GM19099 (cell line): Measurements from ENCODE around the gene CABP2.
A peak's percentile ranks its signal among the peaks of the same experiment; 100 is the strongest.

Experiments
- POLR2A ChIP-seq: IDR thresholded peaks from 3 replicates; pipeline ENCODE4 v1.6.1; 2011; ENCODE audit warnings: low read depth; ENCODE audit not compliant: insufficient read length; ENCODE audit errors: extremely low read depth

Gene CABP2

DNA sequence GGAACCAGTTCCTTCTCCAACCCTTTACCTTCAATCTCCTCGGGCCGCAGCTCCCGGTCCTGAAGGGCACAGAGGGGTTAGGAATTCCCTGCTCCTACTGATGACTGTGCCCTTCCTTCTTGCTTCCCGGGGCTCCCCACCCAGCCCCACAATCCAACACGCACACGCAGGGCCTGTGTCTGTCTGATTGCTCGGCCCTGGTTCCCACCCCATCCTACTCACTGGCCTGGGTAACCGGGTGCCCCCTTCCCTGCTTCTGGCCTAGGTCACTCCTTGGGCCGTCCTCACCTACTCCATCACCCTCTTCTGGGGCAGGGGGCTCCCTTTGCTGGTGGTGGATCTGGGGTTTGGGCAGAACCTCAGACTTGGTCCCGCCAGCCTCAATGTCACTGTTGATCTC is 1.3 kb downstream of the CABP2 start:
- TF ChIP-seq POLR2A, result no peak

- TF ChIP-seq POLR2A, result no peak
Observed at GRCh38 chr11:67520856-67521824, 2.1 kb downstream of the CABP2 start.

DNA sequence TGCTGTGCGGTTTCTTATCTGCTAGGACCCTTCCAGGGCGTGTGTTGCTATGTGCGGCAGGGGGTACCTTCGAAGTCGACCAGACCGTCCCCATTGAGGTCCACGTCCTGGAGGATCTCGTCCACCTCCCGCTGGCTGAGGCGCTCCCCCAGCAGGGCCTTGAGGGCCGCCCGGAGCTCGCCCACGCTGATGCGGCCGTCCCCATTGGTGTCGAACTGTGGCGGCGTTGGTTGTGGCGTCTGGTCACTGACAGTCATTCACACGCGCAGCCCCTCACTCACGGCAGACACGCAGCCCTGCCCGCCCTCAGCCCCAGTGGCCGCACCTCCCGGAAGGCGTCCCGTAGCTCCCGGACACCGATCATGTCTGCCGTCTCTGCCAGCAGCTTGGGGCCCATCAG is 3.5 kb downstream of the CABP2 start:
- no peak for TF ChIP-seq POLR2A

DNA sequence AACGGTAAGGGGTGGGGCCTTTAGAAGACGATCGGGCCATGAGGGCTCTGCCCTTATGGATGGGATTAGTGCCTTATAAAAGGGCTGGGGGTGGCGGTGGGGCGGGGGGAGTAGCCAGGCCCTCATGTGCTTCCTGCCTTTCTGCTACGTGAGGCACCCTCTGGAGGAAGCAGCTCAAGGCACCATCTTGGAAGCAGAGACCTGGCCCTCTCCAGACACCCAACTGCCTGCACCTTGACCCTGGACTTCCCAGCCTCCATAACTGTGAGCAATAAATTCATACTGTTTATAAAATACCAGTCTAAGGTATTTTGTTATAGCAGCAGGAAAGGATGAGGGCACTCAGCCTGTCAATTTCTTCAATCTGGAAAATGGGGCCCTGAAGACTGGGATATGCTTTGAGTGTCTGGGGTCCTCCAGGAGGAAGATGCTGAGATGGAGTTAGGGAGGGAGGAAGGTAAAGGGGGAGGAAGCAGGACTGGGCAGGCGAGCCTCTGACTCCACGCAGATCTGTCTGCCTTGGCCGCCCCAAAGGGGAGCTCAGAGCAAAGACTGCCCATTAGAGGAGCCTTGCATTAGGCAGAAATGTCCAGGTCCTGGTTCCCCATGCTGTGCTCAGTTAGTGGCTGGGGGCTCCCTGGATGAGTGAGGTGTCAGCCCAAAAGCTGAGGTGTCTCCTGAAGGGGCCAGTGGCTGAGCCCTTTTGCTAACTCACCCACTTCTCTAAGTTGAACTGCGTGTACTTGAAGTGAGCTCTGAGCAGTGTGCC is 5.3 kb downstream of the CABP2 start:
- TF ChIP-seq POLR2A, result no peak

- no peak for TF ChIP-seq POLR2A
Observed at GRCh38 chr11:67516806-67517205, 6.4 kb downstream of the CABP2 start.

DNA sequence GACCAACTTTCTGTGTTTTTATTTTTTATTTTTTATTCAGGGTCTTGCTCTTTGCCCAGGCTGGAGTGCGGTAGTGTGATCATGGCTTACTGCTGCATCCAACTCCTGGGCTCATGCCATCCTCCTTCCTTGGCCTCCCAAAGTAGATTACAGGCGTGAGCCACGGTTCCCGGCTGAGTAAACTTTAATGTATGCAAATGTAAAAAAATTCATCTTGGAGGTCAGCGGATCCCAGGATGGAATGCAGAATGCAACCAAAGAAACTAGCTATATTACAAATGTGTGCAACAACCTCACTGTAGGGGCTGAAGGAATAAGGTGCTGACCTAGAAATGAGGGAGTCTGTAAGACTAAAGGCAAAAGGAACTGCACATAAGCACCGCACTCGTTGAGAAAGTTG is 9.1 kb downstream of the CABP2 start:
- TF ChIP-seq POLR2A, result no peak

- TF ChIP-seq POLR2A, result no peak
Observed at GRCh38 chr11:67510023-67510345, 13.3 kb downstream of the CABP2 start.

DNA sequence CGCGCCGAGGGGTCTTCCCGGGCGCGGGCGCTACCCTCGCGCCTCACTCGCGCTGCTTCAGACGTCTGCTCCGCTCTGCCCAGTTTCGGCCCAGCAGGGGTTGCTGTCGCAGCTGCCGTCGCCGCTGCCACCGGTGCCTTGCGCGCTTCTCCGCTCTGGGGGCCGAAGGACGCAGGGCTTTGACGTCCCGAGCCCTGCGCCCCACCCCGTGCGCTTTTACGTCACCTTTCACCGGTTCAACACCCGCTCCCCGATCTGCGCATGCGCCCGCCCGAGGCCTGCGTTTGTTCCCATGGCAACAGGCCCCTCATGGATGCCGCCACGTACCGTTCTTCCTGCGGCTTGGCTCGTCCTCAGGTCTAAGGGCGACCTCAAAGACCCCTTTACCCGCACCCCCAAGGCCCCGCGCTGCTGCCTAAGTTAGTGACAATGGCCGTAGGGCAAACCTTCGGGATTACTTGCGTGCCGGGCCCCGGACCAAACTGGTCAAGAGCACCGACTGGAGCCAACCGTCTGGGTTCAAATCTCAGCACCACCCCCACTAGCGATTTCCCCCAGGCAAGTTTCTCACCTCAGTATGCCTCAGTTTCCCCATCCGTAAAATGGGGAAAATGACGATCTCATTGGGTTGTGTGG is 14.6 kb downstream of the CABP2 start:
- TF ChIP-seq POLR2A, result peak; percentile 63

GRCh38 chr11:67507864-67508485 is 15.3 kb downstream of the CABP2 start, which contains the start of gene CDK2AP2:
Gene CDK2AP2 (minus strand): TSS chr11:67508162. CDS start chr11:67508082, 80 bp downstream.
- TF ChIP-seq POLR2A, result peak; percentile 75

GRCh38 chr11:67507242-67507863 is 15.9 kb downstream of the CABP2 start:
- TF ChIP-seq POLR2A, result no peak

- peak; percentile 14 for TF ChIP-seq POLR2A
Observed at GRCh38 chr11:67506426-67507051, 16.7 kb downstream of the CABP2 start.

DNA sequence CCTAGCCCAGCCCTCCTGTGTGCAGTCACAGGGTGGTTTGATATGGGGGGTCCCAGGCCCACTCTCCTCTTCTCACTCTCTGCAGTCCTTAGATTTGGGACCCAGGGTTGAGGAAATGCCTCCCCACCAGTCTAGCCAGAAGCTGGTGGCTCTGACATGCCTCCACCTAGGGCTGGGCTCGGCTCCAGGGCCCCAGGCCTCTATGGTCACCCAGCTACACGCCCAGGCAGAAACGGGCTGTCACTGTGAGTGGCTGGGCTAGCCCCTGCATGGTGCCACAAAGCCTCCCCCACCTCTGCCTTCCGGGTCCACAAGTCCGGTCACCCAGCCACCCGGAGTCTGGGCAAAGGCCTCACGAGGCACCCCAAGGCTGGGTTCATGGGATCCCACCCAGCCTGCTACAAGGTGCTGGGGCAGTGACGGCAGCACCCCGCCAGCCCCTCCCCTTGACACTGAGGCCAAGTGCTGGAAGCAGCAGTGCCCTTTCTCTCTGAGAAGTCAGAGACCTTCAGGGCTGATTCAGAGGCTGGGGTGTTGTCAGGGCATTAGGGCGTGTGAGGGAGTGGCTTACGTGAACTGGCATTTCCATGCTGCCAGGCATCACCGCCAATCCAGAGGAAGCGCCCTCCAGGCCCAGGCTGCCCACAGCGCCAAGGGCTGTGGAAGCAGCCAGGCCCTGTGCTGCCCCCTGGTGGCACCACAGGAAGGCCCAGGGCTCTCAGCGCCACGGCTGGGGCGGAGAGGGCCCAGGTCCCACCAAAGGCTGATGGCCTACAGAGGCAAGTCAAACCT is 17.4 kb downstream of the CABP2 start:
- TF ChIP-seq POLR2A, result no peak

DNA sequence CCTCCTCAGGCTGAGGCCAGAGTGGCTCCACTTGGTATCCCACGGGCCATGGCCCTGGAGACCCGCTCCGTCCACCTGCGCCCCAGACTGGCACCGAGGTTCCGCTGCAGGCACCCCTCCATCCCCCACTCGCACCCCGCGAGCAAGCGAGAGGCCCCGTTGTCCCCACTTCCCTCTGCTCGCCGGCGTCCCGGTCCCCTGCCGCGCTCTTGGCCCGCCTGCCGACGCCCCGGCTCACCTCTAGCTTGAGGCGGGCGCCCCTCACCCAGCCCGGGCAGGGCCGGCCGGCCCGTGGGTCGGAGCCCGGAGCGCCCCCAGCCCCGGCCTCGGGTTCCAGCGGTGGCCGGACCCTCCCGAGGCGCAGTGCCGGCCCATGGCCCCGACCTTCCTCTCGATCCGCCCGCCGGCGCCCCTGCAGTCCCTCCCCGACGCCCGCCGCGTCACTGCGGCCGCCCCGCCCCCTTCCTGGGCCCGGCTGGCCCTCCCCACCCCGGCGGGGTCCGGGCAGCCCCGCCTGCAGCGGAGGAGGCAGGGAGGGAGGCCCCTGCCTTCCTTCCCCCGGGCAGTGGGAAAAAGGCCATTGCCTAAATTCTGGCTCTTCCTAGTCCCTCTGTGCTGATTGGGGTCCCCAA is 18.2 kb downstream of the CABP2 start, which contains the start of gene PITPNM1:
Gene PITPNM1, minus strand, starts transcription at position 414 of the 632 bp plus-strand sequence. CDS start 1,183 bp downstream, outside the sequence.
- TF ChIP-seq POLR2A, result peak; percentile 48
